ENCODE data around the gene COL7A1. TPM values are rescaled to one million over a fixed set of nuclear protein-coding genes. Genes with fewer than 3 reads are reported as not detected.

The COL7A1 gene
- total RNA-seq, 1 experiment from 2014 or later, result 22.9 TPM

GRCh38 chr3:48633256-48633655, 38.1 kb upstream of the COL7A1 start:
- H3K23ac ChIP-seq (ENCODE audit: insufficient read length, low read depth, low read length), result no peak overlapping the region
- no peak overlapping the region for H2AK5ac ChIP-seq (ENCODE audit: insufficient read length, low read length)
- no peak for TF ChIP-seq CTCF (conservative IDR thresholded peaks at IDR 0.05)
- no peaks in the 10 kb centered on the region for H3K9me3 Mint-ChIP-seq
- H3K79me1 ChIP-seq (ENCODE audit: insufficient read depth, low read depth, low read length, poor library complexity, severe bottlenecking), result no peaks in the 10 kb centered on the region
- no peak overlapping the region for H4K5ac ChIP-seq (ENCODE audit: insufficient read length, low read depth, low read length)
- no peak overlapping the region for H2BK15ac ChIP-seq (ENCODE audit: low read depth, low read length)
- no peak overlapping the region for H3K4ac ChIP-seq (ENCODE audit: low read depth, low read length)
- no peak overlapping the region for H2AFZ ChIP-seq (ENCODE audit: low read length)
- H2BK5ac ChIP-seq (ENCODE audit: insufficient read length, low read length), result no peak overlapping the region
- peaks cover 27 to 61% (median 60%) of the 10 kb centered on the region in 3 experiments; a peak in 6 of 7 replicates for H3K36me3 Mint-ChIP-seq (ENCODE audit: insufficient read depth in 1 of 3, low read depth in 3 of 3)
- H3K4me3 Mint-ChIP-seq, result peak overlapping the region; percentile 79 to 90; a peak in 2 of 5 replicates
- H3K56ac ChIP-seq (ENCODE audit: insufficient read length, low read depth, low read length), result no peak overlapping the region
- WGBS (ENCODE audit: extremely low coverage, insufficient read length, low lambda C conversion rate), result no CpG with 5 or more reads among the region's 15 CpGs
- H3K4me1 Mint-ChIP-seq, result peaks cover 28 to 31% of the 10 kb centered on the region in 2 experiments
- H3K9me3 ChIP-seq (ENCODE audit: control insufficient read depth, low read depth, low read length), result no peaks in the 10 kb centered on the region
- H3K4me2 ChIP-seq (ENCODE audit: insufficient read depth, insufficient read length, low read length), result no peak overlapping the region
- no peak overlapping the region for H2BK20ac ChIP-seq (ENCODE audit: low read depth, low read length, poor library complexity, severe bottlenecking)
- H2BK12ac ChIP-seq (ENCODE audit: insufficient read length, low read depth, low read length), result no peak overlapping the region
- H3K79me2 ChIP-seq (ENCODE audit: insufficient read depth, low read length), result no peaks in the 10 kb centered on the region
- H3K18ac ChIP-seq (ENCODE audit: insufficient read length, low read depth, low read length), result no peak overlapping the region
- peaks cover 2% of the 10 kb centered on the region for H4K20me1 ChIP-seq (ENCODE audit: control insufficient read depth, insufficient read depth, insufficient read length)
- peaks cover 6% of the 10 kb centered on the region for H3K23me2 ChIP-seq (ENCODE audit: insufficient read length, low read depth, low read length, poor library complexity, severe bottlenecking)
- H2BK120ac ChIP-seq (ENCODE audit: low read depth, low read length, poor library complexity, severe bottlenecking), result no peak overlapping the region
- H3K27me3 Mint-ChIP-seq (ENCODE audit: low read depth), result no peaks in the 10 kb centered on the region; the same call in 1 of the 2 replicates
- H3T11ph ChIP-seq (ENCODE audit: low read length), result no peak overlapping the region
- no peak overlapping the region for H3K27ac Mint-ChIP-seq
- no peaks in the 10 kb centered on the region for H3K27me3 ChIP-seq (ENCODE audit: insufficient read depth, low read length)
- H3K4me1 ChIP-seq (ENCODE audit: insufficient read depth, low read length), result peaks cover 2% of the 10 kb centered on the region
- H3K14ac ChIP-seq (ENCODE audit: insufficient read depth, low read length), result no peak overlapping the region; the same call in 1 of the 2 replicates
- no peak for DNase-seq
- no peak overlapping the region for H3K27ac ChIP-seq (ENCODE audit: insufficient read length, low read depth, low read length)
- H3K9ac ChIP-seq (ENCODE audit: extremely low read depth, insufficient read length, low read length), result no peak overlapping the region
- no peak overlapping the region for H4K8ac ChIP-seq (replicated peaks; ENCODE audit: insufficient read length, low read depth, low read length)
- H4K91ac ChIP-seq (ENCODE audit: insufficient read length, low read depth, low read length), result no peak overlapping the region

Data from H9 (cell line).